COLO668 (cell line): ENCODE measurements around the gene AASDHPPT.
"Not testable (repeated sequence)": the region's sequence is repeated elsewhere in the genome, so short reads cannot be mapped to it uniquely, and the experiment has no call there.

Experiments used
- DNase-seq: peaks from one replicate; lab custom pipeline; 2025; ENCODE audit not compliant: unreplicated experiment; lab: John Stamatoyannopoulos, UW

Gene AASDHPPT, protein sequence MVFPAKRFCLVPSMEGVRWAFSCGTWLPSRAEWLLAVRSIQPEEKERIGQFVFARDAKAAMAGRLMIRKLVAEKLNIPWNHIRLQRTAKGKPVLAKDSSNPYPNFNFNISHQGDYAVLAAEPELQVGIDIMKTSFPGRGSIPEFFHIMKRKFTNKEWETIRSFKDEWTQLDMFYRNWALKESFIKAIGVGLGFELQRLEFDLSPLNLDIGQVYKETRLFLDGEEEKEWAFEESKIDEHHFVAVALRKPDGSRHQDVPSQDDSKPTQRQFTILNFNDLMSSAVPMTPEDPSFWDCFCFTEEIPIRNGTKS

DNA sequence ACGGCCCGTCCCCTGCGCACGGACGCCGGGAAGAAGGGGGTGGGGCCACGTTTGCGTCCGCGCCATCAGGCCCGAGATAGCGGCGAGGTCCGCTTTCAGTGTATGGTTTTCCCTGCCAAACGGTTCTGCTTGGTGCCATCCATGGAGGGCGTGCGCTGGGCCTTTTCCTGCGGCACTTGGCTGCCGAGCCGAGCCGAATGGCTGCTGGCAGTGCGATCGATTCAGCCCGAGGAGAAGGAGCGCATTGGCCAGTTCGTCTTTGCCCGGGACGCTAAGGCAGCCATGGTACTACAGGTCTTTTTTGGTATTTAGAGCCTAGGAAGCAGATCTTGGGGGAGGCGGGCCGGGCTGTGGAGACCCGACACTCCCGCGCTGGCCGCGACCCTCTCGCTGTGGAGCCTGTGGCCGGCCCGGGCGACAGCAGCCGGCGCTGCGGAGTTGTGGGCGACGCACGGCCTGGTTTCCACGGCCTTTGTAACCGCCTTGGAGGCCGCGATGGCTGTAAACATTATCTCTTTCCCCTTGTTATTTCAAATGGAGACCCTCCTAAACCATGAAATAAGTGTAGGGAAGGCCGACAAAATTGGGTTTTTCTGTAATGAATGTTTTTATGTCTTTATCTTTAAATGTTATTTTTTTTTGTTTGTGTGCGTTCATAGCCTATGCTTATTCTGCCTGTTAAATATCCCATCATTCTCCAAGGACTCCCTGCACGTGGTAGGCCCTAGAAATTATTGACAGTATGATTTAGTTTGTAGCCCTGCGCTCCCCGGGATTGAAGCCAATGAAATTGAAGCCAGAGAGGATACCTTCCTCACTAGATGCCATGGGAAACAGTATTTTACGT lies at the start of gene AASDHPPT:
Gene AASDHPPT, plus strand, starts transcription at position 54 of the 847 bp plus-strand sequence. Its CDS starts 49 bp downstream, at position 103.
- DNase-seq: peak; percentile 42

DNA sequence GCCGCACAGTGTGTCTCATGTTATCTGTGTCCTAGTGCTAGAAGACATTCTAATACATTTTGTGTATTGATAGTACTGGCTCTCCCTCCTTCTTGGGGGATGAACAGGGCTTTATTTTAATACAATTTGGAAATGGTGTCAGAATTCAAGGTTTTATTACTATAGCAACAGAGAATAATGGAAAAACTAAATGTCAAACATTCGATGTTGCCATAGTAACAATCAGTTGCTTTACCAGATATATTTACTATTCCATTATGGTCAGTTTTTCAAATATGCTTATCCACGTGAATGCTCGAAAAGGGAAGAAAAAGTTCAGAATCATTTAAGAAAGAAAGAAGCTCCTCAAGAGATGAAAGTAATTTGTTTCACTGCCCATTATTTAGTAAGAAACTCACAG lies 46.9 kb upstream of the AASDHPPT start:
- no peak for DNase-seq

DNA sequence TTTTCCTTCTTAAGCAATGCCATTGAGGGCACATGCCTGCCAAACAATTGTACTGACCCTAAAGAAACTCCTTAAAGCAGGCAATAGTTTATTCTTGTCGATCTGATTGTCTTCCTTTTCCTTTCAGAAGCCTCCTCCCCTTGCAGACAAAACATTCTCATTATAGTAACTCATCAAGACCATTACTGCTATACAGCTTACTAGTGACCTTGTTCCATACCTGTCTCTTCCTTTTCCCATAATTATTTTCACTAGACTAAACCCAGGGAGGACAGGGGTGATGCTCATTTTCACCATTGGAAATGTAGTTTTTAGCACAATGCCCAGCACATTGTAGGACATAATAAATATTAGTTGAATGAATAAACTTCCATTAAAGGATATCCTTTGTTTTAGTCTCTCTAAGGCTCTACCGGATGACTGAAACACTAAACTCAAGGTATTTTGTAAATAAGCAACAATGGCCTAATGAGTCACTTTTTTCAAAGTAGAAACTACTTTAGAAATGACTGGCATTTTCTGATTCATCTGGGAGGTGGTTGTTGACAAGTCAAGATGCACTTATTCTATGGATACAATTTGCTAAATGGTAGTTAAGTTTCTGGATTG lies 46.2 kb upstream of the AASDHPPT start:
- DNase-seq: no peak

DNA sequence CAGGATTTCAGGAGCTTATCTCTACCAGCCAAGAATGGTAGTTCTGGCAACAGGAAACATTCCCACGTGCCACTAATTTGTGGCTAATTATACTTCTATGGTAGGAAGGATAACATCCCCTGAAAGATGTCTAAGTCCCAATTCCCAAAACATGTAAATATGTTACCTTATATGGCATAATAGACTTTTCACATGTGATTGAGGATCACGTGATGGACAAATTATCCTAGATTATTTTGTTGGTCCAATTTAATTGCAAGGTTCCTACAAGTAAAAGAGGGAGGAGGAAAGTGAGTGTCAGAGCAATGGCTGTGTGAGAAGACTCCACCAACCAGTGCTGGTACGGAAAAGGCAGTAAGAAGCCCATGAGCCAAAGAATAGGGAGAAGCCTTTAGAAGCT lies 45.5 kb upstream of the AASDHPPT start:
- no peak for DNase-seq

DNA sequence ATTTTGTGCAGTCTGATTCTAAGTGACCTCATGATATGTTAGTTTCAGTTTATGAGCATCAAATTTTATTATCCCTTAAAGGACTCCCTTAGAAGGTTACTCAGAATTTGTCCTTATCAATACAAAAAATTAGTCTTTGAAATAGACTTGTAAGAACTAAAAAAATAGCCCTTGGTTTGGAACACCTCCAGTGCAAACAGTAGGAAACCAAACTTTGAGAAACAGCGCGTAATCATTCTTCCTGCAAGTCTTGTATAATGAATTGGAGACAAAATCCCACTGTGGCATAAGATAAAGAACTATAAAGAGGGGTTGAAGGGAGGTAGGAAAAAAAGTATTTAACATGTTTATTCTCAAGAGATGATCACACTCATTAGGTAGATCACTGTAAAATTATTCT lies 44.6 kb upstream of the AASDHPPT start:
- no peak for DNase-seq

DNA sequence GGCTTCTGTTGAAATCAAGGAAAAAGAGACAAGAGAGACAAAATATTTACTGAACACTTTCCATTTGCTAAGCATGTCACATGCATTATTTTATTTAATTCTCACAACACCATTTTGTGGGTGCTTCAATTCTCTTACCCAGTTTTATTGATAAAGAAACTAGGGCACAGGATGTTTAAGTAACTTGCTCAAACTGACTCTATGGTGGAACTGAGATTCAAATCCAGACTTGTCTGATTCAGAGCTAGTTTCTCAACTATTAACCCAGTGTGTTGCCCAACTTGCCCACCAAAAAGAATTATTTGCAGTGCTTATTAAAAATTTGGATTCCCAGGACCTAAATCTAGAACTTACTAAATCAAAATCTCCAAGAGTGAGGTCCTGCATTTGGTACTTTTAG lies 33.9 kb upstream of the AASDHPPT start:
- no peak for DNase-seq

DNA sequence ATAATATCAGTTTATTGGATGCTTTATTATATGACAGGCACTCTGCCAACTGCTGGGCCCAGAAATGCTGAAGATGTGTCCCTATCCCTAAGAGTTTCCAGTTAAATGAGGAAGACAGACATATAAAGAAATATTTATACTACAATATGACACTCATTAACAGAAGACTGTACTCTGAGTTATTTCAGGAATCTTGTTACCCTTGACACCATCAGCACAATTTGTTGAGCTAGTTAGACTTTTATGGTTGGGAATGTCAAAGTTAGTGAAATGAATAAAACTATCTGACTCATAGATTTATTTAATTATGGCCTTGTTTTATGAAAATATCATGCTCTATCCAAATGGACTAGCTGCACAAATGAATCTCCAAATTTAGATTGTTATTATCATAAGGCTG lies 29.8 kb upstream of the AASDHPPT start:
- DNase-seq: no peak

DNA sequence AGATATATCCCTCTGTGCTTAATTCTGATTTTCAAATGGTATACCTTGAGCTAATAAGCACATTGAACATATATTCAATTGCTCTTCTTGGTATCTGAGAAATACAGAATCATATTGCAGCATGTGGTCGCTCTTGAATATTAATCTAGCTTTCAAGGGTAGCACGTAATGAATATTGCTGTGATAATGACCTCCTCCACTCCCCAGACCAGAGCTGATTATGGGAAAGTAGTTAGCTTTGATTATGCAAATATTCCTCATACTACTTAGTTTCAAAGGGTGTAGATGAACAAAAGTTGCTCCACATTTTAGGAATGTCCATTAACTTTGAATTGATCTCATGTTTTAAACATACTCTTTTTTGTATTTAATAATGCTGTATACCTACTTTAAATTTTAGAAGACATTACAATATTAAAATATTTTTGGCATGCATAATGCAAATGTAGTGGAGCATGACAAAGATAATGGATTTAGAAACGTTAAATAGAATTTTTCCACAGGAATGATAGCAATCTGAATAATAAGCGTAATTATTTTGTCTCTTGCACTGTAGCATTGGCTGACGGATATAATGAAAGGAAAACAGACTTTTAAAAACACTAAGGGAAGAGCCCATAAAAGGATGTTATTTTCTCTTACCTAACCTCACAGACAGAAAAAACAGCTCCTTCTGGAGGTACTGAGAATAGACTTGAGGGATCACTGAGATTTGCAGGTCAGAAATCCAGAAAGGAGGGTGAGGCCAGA lies 27.6 kb upstream of the AASDHPPT start:
- no peak for DNase-seq

DNA sequence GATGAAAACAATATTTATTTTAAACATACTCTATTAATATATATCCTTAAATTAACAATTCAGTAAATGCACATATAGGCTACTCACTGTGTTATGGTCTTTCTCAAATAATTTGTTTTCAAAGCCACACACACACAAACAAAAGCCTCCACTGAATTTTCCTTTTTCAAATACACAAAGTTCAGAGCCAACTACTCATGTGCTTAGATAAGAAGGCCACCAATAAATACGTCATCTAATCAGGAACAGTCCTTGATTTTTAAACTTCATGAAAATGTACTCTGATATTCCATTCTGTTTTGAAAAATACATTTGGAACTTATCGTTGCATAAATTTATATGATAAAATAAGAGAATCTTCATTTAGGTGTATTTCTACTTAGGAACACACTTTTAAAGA lies 26.4 kb upstream of the AASDHPPT start:
- no peak for DNase-seq

DNA sequence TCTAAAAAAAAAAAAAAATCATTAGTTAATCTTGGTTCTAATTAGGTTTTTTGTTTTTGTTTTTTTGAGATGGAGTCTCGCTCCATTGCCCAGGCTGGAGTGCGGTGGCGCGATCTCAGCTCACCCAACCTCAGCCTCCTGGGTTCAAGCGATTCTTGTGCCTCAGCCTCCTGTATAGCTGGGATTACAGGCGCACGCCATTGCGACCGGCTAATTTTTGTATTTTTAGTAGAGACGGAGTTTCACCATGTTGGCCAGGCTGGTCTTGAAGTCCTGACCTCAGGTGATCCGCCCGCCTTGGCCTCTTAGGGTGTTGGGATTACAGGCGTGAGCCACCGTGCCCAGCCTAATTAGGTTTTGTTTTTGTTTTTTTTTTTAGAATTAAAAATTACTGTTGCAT lies 19.1 kb upstream of the AASDHPPT start:
- not testable (repeated sequence) for DNase-seq

DNA sequence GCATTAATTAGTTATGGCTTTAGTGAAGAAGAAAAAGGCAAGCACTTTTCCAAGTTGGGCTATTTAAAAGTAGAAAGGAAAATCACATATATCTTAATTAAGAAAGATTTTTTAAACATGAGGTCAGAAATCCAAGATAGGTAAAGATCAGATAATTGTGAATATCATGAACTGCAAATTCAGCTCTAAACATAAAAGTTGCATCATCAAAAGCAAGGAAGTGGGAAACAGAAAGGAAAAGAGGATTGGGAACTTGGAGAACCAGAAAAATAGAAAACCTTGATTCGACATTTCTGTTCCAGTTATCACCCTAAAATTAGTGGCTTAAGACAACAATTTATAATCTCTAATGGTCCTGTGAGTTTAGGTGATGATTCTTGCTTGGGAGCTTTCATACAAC lies 17.8 kb upstream of the AASDHPPT start:
- no peak for DNase-seq

DNA sequence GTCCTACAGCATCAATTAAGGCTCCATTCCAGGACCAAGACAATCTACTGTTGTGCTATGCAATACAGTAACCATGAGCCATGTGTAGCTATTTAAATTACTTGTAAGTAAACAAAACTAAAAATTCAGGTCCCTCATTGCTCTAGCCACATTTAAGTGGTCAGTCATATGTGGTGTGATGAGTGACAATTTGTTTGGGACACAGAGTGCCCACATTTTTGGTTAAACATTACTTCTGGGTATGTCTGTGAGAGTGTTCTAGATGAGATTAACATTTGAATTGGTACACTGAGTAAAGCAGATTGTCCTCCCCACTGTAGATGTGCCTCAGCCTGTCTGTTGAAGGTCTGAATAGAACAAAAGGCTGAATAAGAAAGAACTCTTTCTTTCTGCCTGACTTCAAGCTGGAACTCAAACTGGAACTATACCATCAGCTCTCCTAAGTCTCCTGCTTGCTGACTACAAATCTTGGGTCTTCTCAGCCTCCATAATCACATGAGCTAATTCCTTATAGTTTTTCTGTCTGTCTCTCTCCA lies 16.1 kb upstream of the AASDHPPT start:
- DNase-seq: no peak

DNA sequence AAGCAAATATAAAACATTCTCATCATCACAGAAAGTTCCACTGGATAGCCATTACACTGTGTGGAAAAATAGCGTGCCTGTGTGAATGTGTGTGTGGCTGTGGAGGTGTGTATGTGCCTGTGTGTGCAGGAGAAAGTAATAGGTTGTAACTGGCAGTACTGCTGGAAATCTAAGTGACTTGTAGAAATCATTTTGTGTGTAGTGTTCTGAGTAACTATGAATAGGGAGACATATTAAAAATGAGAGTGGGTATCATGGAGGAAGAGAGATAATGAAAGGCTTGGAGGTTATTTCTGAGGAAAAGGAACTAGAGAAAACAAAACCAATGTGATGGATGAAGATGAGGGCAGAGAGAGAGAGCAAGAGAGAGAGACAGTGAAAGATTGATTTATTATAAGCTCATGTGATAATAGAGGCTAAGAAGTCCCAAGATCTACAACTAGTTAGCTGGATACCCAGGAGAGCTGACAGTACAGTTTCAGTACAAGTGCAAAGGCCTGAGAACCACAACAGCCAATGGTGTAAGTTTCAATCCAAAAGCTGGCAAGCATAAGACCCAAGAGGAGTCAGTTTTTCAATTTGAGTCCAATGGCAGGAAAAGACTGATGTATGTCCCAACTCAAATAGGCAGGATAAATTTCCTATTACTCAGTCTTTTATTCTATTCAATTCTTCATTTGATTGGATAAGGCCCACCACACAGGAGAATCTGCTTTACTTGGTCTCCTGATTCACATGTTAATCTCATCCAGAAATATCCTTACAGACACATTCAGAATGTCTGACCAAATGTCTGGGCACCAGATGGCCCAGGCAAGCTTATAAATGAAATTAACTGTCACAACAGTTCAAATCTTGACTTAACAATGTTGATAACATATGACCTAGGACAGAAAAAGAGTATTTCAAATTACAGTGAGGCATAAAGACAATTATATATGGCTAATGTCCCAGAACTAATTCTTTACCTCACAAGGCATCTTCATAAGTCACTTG lies 15.2 kb upstream of the AASDHPPT start:
- no peak for DNase-seq

DNA sequence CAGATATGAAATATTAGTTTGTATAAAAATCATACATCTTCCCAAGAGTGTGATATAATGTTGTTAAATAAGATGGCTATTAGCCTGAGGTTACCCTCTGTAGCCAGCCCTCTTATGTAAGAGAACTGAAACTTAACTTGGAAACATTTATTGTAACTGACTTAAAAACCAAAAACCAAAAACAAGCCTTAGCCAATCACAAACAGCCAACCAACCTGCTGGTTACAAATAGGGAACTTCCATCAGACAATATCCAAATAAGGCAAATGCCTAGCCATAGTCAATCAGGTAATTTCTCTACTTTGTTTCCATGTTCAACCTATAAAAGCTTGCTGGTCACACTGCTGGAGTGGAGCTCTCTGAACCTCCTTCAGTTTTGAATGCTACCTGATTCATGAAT lies 14.5 kb upstream of the AASDHPPT start:
- DNase-seq: no peak

DNA sequence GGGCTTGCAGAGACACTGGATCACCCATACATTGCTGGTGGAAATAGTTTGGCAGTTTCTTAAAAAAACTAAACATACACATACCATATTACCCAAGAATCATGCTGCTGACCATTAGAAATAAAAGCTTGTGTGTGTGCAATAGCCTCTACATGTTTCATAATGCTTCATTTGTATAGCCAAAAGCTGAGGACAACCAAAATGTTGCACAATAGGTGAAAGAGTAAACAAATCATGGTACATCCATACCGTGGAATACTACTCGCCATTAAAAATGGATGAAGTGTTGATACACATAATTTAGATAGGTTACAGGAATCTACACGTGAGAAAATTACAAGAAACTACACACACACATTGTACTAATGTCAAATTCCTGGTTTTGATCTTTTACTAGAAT lies 6.9 kb upstream of the AASDHPPT start:
- DNase-seq: no peak

DNA sequence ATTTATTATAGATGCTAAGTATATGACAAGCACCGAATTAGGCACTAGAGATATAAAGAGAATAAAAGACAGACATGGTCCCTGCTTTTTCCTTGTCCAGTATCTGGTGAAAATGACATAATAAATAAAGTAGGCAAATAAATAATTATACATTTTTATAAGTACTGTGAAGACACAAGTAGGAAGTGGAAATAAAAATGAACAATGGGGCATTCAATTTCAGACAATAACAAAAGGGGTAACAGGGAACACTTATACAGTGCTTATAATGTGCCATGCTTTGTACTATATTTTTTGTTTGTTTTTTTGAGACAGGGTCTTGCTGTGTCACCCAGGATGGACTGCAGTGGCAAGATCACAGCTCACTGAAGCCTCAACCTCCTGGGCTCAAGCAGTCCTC lies 4.7 kb upstream of the AASDHPPT start:
- DNase-seq: no peak

DNA sequence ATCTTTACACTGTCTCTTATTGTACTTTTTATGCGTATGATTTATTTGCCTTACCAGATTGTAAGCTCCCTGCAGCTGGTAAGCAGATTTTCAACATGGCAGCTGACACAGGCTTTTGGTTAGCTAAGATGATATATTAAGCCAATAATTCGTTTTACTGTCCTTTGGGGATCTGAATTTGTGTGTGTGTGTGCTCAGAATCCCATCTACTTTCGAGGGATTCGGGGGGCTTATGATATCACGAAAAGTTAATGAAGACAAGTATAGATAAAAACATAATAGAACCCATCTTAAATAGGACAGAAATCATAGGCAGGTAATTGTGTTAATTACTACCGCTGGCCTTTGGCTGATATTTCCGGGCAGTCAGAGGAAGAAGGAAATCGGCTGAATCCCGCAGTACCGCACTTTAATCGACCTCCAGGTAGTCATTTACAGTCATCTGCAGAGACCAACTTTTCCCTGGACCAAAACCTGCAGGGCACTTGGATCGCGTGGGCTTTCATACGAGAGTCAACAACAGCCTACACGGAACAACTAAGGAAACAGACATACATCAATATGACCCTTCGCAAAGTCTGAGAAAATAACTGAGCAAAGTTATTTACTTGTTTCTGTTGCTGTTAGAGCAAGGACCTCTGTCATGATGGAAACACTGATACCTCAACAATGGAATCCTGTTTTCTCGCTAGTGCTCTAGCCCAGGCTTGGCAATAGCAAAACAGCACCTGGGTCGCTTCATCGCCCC lies 1.1 kb upstream of the AASDHPPT start:
- DNase-seq: peak; percentile 24

DNA sequence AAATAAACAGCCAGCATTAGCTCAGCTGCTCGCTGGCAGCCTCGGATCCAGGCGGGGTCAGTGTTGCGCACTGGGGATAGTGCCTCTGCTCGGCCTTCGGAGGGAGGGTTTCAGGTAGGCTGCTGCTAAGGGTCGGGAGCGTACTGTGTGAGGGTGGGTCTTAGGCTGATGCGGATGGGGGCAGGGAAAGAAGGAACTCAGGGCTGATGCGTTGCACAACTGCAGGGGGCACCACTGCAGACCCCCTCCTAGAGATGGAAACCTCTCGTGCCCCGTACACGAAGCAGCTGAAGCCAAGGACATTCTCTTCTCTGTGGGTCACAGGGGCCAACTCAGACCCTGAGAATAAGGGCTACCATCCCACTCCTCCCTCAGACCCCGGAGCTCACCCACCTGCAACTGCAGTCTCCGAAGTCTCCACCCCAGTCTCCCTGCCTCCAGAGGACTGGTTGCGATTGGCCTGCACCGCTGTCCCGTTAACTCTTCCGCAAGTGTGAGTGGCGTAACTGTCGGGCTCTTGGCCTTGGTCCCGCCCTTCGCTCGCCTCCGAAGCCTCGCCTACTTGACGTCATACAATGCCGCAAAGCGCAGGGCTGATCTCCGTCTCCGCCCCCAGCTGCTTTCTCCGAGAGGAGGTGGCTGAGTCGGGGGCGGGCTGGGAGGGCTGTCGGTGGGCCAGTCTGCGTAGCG lies 398 bp upstream of the AASDHPPT start, which contains the start of gene KBTBD3:
Gene KBTBD3, minus strand, starts transcription at position 429 of the 690 bp plus-strand sequence. CDS start 18,250 bp downstream, outside the sequence.
- peak; percentile 97 for DNase-seq
